Hindlimb muscle (tissue), 1 donor: Measurements from ENCODE around the gene RAB22A. TPM values are rescaled to one million over a fixed set of nuclear protein-coding genes. Genes with fewer than 3 reads are reported as not detected.
A peak's percentile ranks its signal among the peaks of the same experiment; 100 is the strongest.

Experiments
- DNase-seq: peaks from one replicate; pipeline ENCODE4 v3.0.0-alpha.2; 2013
- polyA plus RNA-seq: library from polyadenylated mRNA; unstranded; fragments of 120-200 nt; gene quantifications from one replicate; pipeline ENCODE4 v1.2.1, GENCODE V29; 2013; ENCODE audit not compliant: insufficient read length

RAB22A gene
- polyA plus RNA-seq, 1 donor, result 13.5 TPM

GRCh38 chr20:58303547-58303946 lies 6.0 kb upstream of the RAB22A start:
- no peak for DNase-seq

DNA sequence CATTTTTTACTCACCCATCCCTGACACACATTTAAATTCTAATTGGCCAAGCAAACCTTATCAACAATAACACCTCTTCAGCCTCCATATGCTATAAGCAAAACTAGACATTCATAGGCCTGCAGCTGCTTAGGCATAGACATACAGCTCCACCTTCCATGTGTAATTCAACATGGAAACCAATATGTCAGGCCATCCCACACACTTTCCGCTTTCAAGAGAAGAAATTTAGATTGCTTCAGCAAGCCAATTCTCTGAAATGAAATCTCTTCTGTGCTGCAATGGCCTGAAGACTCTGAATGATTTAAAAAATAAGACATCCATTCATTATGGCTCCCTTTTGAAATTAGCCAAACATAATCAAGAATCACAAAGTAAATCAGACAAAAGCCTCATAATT lies 4.5 kb upstream of the RAB22A start:
- DNase-seq, result no peak

GRCh38 chr20:58306421-58307261 lies 2.9 kb upstream of the RAB22A start:
- peak; percentile 42 for DNase-seq

DNA sequence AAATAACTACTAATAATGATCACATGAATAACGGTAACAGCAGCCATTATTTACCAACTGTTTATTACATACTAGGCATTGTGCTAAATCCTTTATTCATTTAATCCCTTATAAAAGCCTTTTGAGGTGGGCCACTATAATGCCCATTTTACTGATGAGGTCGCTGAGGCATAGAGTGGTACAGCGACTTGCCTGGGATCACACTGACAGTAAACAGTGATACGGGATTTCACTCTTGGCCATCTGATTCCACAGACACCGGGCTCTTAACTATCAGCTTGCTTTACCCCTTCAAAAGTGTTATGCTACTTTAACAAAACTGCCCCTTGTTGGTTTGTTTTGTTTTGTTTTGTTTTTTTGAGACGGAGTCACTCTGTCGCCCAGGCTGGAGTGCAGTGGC lies 2.2 kb upstream of the RAB22A start:
- DNase-seq, result no peak

DNA sequence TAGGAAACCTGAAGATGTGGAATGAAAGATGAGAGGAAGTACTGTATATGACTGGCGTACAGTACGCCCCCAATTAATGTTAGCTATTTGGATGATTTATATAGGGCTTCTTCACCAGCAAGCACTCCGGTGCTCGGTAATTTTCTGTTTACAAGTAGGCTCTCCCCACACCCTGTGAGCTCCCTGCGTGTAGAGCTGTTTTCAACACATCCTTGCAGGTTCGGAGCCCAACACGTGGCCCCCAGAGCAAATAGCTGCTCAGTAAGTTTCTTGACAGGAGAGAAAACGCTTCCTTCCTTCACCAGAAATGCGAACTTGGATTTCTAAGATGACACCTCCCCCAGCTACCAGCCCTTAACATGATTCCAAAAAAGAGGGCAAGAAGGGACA lies 1.2 kb upstream of the RAB22A start:
- DNase-seq, result peak; percentile 7

DNA sequence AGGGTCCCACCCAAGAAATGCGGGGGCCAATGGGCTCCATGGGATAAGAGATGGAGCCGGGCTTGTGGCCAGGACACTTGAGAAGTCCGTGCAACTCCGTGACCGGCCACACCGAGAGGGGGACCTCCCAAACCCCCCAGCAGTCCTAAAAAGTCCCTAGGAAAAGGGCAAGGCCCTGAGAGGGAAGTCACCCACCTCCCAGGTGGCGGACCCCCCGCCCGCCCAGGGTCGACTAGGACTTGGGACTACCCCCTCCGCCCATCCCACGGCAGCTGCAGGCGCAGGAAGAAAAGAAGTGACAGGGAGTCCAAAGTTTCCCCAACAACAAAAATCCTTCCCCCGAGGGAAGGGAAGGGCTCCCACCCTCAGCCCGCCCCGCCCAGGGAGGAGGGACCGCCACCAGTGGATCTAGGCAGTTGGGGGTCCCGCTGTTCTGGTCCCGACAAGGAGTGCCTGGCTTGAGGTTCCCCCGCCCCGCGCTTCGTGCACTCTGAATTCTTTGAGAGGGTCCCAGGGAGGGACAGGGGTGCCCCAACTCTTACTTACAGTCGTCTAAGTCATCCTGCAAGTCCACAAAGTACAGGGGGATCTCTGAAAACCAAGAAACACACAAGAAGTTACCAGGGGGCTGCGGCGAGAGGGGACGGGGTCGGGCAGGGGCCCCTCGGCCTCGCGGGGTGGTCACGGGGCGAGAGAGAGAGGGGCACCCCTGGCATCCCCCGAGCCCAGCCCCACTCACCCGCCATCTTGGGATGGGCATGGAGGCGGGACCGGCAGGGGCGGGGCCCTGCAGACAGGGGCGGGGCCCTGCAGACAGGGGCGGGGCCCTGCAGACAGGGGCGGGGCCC lies 611 bp upstream of the RAB22A start:
- DNase-seq, result peak; percentile 45

GRCh38 chr20:58310291-58310782 lies 822 bp downstream of the RAB22A start:
- DNase-seq, result no peak

DNA sequence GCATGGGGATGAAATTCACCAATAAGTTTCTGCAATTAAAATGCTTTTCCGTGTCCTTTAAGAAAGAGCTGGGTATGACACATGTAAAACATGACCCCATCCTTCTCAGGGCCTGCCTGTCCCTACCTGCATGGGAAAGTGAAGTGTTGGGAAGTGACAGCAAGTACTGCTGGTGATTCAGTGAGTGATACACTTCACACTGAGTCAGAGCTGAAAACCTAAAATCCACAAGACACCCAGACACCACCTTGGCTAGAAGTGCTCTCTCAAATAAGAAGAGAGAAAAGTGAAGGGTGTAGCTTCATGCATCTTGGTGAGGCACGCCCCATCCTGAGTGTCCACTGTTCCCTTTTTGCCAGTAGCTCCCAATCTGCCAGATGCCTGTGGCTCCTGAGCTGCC lies 3.3 kb downstream of the RAB22A start:
- DNase-seq, result no peak

GRCh38 chr20:58313396-58313795 lies 3.9 kb downstream of the RAB22A start:
- DNase-seq, result no peak

- DNase-seq, result no peak
Measured at GRCh38 chr20:58321205-58321604, 11.7 kb downstream of the RAB22A start.

DNA sequence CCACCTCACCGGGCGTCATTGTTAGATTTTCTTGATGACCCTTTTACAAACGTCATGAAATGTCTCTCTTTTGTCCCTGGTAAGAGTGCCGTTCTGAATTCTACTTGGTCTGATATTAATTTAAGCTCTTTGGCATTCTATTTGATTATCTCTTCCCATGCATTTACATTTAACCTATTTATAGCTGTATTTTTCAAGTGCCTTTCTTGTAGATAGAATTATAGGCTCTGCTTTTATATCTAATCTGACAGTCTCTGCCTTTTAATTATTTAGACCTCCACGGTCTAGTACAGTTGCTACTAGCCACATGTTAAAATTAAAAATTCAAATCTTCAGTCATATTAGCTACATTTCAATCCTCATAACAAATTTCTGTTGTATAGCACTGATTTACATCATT lies 12.6 kb downstream of the RAB22A start:
- DNase-seq, result no peak

GRCh38 chr20:58325912-58326311 lies 16.4 kb downstream of the RAB22A start:
- DNase-seq, result no peak

DNA sequence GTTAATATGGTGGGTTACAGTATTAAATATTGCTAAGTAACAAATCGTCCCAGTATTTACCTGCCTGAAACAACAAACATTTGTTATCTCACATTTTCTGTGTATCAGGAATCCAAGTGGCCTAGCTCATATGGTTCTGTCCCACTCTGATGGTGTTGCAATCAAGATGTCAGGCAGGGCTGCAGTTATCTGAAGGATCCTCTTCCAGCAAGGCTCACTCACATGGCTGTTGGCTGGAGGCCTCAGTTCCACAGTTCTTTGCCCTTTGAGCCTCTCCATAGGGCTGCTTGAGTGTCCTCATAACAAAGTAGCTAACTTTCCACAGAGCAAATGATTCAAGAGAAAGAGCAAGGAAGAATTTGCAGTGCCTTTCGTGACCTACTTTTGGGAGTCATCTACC lies 17.7 kb downstream of the RAB22A start:
- DNase-seq, result no peak

GRCh38 chr20:58328836-58329235 lies 19.3 kb downstream of the RAB22A start:
- DNase-seq, result no peak

DNA sequence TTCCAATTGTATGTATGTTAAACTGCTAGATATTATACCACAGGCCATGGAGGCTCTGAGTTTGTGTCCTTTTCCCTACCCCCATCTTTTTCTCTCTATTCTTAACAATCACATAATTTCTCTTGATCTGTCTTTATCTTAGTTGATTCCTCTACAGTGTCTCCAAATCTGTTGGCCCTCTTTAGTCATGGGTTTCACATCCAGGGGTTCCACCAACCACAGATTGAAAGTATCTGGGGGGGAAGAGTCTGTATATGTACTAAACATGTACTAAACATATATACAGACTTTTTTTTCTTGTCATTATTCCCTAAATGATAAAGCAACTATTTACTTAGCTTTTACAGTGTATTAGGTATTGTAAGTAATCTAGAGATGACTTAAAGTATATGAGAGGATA lies 20.2 kb downstream of the RAB22A start:
- DNase-seq, result no peak

DNA sequence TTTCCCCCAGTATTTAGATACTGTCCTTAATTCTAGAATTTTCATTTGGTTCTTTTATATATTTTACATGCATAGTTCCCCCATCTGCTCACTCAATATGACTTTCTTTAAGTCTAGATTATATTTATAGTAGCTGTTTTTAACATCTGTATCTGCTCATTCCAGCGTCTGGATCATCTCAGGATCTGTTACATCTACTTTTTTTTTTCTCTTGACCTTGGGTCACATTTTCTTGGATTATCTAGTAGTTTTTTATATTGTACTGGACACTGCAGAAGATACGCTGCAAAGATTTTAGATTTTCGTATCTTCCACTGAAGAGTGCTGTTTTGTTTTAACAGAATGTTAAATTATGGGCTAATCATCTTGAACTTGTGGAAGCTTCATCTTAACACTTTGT lies 20.7 kb downstream of the RAB22A start:
- peak; percentile 19 for DNase-seq

DNA sequence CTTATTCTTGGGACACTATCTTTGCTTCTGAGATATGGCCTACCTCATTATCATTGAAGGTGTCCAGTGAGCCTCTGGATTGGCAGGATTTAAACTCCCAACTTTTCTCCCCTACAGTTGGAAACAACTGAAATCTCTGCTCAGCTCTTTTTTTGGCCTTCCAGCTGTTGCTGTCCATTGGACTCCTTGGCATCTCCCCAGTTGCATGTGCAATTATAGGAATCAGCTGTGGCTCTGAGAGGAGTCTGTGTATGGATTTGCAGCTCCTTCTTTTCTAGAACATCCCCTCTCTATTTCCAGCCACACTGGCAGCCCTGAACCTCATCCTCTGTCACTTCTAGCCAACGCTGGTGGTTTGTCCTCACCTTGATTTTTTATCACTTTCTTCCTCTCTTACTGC lies 21.2 kb downstream of the RAB22A start:
- peak; percentile 76 for DNase-seq

- no peak for DNase-seq
Measured at GRCh38 chr20:58331961-58332551, 22.5 kb downstream of the RAB22A start.

DNA sequence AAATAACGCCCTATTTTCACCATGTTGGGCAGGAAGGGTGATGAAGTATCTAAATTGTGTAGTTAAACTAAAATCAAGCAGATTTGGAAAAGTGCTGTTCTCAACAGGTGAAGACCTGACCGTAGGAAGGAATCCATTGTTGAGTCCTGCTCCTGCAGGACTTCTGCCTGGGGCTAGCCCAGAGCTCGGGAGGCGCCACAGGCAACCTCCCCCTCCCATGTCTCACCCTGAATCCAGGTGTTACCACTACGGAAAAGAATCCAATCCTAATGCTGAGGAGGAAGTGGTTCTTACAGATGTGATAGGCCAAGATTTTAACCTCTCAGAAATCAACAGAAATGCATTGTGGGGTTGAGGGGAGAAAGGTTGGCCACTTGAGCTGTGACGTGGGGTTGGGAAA lies 30.2 kb downstream of the RAB22A start:
- DNase-seq, result no peak

DNA sequence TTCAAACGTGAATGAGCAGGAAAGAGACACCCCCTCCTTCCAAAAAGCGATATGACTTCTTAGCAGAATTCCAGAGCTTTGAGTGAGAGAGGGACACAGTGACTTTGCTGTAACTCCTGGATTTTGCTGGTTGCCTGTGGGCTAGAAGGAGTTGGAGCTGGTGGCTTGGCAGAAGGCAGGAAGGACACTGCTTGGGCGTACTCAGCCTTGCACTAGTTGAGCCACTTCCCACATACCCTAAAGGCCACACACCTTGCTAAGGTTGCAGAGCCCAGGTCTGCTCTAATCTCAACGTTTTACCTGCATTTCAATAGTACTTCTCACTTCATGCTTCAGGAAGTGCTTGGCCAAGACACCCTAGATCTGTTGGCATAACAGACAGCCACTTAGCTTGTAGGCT lies 30.6 kb downstream of the RAB22A start:
- DNase-seq, result no peak

- DNase-seq, result no peak
Measured at GRCh38 chr20:58340853-58341252, 31.3 kb downstream of the RAB22A start.

DNA sequence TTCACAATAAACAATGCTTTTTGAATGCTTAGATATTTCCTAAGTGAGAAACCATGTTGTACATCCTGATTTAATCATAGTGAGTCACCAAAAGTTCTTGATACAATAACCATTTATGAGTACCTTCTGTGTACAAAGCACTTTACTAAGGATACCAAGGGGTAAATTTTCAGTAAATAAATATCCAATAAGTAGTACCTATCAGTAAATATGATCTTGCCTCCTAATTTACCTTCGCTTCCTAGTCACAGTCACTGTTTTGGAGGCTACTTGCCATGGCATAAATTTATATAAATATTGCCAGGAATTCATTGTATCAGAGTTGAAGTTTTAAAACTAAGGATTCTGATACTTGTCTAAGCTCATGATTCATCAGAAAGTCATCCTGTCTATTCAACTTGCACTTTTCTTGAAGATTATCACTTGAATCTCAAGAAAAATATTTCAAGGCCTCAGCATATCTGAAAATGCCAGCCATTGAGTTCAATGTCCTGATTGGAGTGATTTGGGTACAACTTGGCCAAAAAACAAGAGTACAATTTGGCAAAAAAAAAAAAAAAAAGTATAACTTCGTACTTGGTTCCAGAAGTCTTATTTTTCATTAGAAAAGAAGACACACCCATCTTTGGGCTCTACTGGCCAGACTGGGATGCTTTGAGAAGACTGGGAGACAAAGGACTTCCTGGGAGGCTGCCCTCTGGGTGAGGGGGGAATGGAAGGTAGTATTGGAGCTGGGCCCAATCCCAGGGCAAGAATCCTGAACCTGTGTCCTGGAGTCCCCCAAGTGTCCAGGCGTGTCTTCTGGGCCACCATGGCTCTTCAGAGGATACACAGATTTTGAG lies 32.8 kb downstream of the RAB22A start:
- no peak for DNase-seq
